NCI-H2029 treated with DMSO at 0.1 percent for 48 hours (cell line): ENCODE measurements around the gene UBA7.
"Not testable (repeated sequence)": the region's sequence is repeated elsewhere in the genome, so short reads cannot be mapped to it uniquely, and the experiment has no call there.

Experiments
- DNase-seq: peaks from one replicate; lab custom pipeline; 2025; lab: John Stamatoyannopoulos, UW

Gene UBA7

DNA sequence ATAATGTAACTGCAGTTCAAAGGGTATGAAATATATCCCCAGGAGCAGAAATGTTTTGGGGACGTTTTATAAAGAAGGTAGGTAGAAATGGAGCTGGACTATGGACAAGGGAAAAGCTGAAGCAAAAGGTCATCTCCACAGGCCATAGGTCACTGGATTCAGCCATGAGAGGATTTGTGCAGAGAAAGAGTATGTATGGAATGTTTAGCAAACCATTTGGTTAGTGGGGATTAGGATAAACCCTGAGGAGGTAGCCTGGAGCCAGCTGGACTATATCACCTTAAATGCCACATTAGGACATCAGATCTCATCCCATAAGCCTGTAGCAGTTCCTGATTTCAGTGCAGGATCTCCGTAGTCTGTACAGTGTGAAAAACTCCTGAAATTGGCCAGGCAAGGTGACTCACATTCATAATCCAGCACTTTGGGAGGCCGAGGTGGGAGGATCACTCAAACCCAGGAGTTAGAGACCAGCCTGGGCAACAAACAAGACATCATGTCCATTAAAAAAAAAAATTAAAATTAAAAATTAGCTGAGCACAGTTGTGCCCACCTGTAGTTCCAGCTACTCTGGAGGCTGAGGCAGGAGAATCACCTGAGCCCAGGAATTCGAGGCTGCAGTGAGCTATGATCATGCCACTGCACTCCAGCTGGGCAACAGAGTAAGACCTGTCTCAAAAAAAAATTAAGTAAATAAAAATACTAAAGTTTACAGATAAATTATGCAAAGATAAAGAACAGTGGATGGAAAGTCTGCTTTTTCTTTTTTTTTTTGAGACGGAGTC, 32.1 kb downstream of the UBA7 start:
- no peak for DNase-seq

DNA sequence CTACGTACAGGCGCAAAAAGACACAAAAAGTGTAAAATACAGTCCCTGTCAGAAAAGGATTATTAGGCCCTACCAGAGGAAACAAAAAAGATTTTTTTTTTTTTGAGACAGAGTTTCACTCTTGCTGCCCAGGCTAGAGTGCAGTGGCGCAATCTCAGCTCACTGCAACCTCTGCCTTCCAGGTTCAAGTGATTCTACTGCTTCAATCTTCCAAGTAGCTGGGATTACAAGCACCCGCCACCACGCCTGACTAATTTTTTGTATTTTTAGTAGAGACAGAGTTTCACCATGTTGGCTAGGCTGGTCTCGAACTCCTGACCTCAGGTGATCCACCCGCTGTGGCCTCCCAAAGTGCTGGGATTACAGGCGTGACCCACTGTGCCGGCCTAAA, 32.8 kb downstream of the UBA7 start:
- DNase-seq: not testable (repeated sequence)

DNA sequence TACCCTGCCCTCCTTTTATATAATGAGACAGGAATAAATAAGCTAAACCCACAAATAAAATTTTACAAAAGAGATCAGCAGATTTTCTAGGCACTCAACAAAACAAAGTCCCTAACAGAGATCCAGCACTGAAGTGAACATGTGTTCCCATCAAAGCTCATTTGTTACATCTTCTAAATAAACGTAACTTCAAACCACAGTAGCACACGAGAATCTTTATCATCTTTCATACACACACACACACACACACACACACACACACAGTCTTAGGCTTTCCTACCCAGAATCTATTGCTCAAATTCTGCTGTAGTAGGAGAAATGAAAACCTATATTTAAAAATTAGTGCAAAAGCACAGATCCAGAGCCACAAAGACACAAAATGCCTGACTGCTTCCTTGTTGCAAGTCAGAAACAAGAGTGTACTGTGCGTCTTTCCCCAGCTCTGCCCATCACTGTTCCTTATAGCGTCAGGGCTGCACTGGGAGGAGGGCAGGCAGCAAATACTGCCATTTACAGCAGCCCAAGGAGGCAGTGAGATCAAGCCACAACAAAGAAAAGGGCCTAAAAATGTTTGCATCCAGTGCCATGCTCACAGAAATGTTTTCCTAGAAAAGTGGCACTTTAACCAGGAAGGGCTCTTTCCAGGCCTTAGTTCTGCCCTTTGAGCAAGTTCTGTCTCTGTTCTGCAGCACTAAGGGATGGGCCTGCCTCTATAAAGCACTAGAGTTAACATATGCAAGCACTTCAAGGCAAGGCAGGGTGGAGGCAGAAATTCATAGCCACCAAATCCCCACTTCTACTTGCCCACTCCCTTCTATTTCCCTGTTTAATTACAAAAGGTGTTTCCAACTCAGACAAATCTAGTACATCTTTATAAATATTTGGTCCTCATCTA, 33.4 kb downstream of the UBA7 start:
- DNase-seq: no peak

DNA sequence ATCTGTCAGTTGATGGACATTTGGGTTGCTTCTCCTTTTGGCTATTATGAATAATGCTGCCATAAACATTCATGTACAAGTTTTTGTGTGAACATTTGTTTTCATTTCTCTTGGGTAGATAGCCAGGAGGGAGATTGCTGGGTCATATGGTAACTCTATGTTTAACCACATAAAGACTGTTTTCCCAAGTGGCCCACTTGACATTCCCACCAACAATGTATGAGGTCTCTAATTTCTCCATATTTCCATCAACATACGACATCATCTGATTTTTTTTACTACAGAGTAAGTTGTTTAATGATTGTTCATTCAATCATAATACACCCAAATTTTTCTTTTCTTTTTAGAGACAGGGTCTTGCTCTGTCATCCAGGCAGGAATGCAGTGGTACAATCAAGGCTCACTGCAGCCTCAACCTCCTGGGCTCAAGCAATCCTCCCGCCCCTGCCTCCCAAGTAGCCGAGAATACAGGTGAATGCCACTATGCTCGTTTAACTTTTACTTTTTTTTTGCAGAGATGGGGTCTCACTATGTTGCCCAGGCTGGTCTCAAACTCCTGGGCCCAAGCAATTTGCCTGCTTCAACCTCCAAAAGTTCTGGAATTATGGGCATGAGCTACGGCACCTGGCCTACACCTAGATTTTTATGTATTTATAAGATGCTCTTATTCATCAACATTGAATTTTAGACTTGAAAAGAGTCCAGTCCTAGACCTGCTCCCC, 34.2 kb downstream of the UBA7 start:
- DNase-seq: no peak

DNA sequence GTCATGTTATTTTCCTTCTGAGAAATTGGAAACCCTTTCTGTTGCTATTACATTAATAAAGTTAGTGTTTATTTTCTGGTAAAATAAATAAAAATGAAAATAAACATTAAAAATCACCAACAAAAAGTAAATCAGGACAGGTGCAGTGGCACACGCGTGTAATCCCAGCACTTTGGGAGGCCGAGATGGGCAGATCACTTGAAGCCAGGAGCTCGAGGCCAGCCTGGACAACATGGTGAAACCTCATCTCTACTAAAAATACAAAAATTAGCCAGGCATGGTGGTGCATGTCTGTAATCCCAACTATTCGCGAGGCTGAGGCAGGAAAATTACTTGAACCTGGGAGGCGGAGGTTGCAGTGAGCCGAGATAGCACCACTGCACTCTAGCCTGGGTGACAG, 37.7 kb downstream of the UBA7 start:
- not testable (repeated sequence) for DNase-seq

DNA sequence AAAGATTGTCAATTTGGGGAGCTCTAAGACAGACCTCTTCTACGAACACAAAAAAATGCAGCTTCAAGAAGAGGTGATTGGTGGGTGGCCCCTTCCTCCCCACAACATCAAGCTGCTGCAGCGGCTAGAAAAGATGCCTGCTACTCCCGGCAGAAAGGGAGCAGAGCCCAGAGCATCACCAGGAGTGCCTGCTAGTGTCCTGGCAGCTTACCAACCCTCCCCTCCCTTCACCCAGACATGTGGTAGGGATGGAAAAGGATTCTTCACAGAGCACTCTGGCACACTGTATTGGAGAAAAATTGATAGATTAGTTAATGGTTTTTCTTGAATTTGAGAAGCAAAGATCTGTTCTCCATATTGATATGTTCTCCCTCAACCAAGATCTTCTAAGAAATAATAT, 38.2 kb downstream of the UBA7 start:
- no peak for DNase-seq

DNA sequence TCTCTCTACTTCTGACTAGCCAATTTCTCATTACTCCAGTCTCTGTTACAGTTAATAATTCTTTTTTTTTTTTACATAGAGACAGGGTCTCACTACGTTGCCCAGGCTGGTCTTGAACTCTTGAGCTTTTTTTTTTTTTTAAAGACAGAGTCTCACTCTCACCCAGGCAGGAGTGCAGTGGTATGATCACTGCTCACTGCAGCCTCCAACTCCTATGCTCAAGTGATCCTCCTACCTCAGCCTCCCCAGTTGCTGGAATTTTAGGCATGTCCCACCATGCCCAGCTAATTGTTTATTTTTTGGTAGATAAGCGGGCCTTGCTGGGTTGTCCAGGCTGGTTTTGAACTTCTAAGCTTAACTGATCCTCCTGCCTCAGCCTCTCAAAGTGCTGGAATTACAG, 41.0 kb downstream of the UBA7 start:
- DNase-seq: no peak

DNA sequence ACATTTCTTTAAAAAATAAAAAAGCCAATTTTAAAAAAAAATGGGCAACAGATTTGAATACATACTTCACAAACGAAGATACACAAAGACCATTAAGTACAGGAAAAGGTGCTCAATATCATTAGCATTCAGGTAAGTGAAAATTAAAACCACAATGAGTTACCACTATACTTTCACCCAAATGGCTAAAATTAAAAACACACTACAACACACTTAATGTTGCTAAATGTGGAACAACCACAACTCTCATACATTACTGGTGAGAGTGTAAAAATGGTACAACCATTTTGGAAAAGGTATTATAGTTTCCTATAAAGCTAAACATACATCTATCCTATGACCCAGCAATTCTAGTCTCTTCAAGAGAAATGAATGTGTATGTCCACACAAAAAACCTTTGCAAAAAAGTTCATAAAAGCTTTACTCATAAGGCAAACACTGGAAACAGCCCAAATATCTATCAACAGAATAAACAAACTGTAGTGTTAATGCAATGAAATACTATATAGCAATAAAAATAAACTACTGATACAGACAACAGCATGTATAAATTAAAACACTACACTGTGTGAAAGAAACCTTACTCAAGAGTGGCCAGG, 42.3 kb downstream of the UBA7 start:
- no peak for DNase-seq

DNA sequence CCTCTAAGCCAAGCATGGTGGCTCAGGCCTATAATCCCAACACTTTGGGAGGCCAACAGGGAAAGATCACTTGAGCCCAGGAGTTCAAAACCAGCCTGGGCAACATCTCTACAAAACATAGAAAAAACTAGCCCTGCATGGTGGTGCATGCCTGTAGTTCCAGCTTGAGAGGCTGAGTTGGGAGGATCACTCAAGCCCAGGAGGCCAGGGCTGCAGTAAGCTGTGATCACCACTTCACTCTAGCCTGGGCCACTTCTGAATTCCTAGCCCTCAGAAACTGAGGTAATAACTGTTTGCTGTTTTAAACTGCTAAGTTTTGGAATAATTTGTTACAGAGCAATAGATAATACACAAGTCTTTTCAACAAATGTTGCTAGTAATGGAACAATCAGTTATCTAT, 43.8 kb downstream of the UBA7 start:
- DNase-seq: no peak

DNA sequence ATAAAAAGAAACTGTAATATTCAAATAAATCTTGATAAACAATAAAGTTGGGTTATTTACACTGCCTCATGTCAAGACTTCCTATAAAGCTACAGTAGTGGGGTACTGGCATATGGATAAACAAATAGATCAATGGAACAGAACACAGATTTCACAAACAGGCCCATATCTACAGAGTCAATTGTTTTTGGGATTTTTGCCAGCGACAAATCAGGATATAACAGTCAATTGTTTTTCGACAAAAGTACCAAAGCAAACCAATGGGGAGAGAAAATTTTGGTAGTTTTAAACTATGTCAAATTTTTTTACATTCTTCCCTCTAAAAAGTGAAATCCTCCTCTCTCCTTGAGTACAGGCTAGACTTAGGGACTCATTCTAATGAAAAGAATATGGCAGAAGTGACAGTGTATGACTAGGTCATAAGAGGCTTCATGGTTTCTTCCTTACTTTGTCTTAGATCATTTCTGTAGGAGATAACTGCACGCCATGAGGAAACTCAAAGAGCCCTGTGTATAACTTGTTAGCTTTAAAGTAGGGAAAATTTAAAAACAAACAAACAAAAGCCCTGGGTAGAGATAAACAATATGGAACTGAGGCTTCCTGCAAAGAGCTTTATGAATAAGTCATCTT, 44.4 kb downstream of the UBA7 start:
- DNase-seq: no peak

DNA sequence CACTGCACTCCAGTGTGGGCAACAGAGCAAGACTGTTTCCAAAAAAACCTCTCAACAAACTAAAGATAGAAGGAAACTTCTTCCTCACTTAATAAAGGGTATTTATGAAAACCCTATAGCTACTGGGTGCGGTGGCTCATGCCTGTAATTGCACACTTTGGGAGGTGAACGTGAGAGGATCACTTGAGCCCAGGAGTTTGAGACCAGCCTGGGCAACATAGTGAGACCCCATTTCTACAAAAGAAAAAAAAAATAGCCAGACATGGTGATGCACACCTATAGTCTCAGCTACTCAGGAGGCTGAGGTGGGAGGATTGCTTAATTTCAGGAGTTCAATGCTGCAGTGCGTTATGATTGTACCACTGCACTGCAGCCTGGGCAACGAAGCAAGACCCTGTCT, 49.8 kb downstream of the UBA7 start:
- no peak for DNase-seq

DNA sequence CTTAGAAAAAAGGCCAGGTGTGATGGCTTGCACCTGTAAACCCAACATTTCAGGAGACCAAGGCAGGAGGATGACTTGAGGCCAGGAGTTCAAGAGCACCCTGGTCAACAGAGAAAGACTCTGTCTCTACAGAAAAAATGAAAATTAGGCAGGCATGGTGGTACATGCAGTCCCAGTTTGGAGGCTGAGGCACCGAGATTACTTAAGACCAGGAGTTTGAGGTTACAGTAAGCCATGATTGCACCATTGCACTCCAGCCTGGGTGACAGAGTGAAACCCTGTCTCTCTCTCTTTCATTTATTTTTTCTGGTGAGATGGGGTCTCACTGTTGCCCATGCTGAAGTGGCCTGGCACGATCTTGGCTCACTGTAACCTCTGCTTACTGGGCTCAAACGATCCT, 52.1 kb downstream of the UBA7 start:
- DNase-seq: no peak

DNA sequence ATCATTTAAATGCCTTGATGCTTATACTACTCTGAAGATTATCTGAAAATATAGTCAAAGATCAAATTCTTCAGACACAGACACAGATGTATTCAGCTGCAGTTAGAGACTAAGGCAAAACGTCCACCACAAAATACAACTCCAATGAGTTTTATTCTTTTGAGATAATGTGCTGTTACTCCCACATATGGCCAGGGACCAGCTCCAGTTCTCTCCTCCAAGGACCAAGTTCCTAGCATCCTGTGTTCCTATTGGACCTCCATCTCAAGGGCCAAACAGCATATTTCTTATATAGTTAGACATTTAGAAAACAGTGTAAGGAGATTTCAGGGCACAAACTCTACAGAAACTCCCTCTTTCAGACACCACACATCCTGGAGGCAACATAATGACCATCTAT, 54.5 kb downstream of the UBA7 start:
- no peak for DNase-seq

DNA sequence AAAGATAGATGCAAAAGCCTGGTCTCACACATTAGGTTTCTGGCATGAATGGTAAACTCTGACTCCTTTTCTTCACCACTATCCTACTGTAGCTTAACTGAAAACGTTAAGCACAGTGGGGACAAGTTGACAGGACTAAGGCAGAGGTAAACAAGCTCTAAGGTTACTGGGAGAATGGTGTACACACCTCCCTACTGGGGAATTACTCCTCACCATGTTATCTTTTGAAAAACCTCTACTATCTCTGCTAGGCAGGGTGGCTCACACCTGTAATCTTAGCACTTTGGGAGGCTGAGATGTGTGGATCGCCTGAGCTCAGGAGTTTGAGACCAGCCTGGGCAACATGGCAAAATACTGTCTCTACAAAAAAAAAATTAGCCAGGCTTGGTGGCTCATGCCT, 56.6 kb downstream of the UBA7 start:
- DNase-seq: no peak

DNA sequence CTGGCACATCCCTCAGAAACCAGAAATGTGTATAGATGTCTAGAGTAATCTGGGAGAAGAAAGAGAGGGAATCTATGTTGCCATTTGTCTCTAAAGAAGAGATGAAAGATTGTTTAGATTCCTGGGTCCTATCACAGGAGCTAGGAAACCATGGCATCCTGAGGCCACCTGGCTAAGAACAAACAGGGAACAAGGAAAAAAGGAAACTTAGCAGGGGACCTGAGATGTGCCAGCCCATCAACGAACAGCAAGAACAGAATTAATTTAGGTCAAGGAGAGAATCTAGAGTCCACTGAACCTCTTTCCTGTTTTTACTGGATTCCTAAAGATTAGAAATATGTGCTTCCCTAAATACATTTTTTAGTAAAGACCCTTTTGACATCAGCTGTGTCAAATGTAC, 57.7 kb downstream of the UBA7 start:
- no peak for DNase-seq
